COR-L47 (cell line): ENCODE results near the gene IFNL2.
A peak's percentile ranks its signal among the peaks of the same experiment; 100 is the strongest.
"Not testable (repeated sequence)": the region's sequence is repeated elsewhere in the genome, so short reads cannot be mapped to it uniquely, and the experiment has no call there.

ENCODE experiments used
- DNase-seq: peaks from one replicate; lab custom pipeline; 2025; lab: John Stamatoyannopoulos, UW

IFNL2 gene

DNA sequence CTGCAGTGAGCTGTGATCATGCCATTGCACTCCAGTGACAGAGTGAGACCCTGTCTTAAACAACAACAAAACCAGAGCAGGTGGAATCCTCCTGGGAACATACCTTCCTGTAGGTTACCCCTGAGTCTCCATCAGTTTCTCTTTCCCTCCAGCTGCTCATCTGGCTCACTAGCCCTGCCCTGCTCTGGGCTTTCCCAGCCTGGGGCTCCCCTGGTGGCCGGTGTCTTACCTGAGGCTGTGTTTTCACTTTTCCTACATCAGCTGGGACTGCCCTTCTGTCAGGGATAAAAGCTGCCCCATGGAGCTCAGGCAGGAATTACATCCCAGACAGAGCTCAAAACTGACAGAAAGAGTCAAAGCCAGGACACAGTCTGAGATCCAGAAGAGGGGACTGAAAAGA lies at the start of gene IFNL2:
Gene IFNL2, plus strand, starts transcription at position 312 of the 400 bp plus-strand sequence. CDS start 173 bp downstream, outside the sequence.
- not testable (repeated sequence) for DNase-seq

DNA sequence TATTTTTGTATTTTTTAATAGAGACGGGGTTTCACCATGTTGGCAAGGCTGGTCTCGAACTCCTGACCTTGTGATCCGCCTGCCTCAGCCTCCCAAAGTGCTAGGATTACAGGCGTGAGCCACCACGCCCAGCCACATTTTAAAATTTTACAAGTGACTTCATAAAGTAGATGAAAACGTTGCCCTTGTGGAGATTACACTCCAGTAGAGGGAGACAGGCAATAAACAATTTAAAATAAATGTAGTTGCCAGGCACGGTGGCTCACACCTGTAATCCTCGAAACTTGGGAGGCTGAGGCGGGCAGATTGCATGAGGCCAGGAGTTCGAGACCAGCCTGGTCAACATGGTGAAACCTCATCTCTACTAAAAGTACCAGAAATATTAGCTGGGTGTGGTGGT lies 49.1 kb upstream of the IFNL2 start:
- DNase-seq, result not testable (repeated sequence)

DNA sequence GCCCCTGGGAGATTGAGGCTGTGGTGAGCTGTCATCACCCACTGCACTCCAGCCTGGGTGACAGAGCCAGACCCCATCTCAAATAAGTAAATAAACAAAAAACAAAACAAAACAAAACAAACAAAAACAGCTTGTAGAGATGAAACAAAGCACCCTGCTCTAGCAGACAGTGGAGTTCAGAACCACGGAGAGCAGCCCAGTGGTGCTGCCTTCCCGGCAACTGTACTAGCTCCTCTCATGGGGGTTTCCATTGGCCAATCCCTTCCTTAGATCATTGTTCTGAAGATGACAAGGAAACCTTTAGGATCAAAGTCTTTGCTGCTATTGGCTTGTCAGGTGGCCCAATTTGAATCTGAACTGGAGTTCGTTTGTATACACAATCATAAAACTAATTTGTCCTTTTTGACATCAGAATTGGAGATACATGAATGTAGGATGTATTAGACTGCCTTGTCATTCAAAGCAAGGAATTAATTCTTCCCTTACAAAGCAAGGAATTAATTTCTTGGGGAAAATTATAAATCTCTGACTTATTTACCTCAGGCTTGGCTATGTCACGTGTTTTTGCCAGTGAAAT lies 44.4 kb upstream of the IFNL2 start:
- no peak for DNase-seq

DNA sequence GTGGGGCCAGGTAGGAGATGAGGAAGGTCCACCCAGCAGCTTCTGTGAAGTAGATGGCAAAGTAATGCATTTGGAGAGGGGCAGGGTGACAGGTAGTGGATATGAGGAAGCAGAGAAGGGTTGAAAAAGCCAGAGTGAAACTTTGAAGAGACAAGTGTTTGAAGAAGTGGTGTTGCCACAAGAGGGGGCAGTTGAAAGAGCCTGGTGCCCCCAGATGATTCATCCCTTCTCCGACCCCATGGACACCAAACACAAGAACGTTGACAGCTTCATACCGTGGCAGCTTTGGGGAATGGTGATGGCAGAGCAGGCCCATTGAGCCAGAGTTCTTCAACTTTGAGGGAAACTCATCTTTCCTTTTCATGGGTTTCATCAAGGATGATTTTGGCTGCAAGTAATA lies 43.3 kb upstream of the IFNL2 start:
- no peak for DNase-seq

DNA sequence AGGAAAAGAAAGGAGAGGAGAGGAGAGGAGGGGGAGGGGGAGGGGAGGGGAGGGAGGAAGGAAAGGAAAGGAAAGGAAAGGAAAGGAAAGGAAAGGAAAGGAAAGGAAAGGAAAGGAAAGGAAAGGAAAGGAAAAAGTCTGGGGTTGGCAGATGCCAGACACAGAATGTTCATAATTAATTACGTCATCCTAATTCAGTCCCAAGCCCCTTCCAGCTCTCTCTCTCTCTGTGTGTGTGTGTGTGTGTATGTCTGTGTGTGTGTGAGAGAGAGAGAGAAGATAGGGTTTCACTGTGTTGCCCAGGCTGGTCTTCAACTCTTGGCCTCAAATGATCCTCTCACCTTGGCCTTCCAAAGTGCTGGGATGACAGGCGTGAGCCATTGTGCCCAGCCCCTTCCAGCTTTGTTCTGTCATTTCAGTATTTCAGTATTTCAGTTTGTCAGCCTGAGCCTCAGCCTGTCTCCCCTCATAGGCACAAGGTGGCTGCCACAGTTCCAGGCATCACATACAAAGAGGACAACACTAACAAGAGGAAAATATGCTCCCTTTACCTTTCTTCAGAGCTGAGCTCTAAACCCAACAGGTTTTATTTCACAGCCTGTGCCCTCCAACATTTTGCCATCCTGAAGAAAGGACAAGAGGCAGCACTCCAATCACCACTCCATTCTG lies 38.0 kb upstream of the IFNL2 start:
- DNase-seq, result no peak

DNA sequence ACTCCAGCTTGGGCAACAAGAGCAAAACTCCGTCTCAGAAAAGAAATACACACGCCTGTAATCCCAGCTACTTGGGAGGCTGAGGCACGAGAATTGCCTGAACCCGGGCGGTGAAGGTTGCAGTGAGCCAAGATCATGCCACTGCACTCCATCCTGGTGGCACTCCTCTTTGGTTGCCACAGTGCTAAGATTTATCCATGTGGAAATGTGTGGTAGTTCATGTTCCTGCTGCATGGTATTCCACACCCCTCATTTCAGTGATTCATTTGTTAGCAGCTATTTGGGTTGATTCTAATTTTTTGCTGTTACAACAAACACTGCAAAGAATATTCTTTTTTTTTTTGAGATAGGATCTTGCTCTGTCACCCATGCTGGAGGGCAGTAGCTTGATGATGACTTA lies 35.5 kb upstream of the IFNL2 start:
- DNase-seq, result no peak

DNA sequence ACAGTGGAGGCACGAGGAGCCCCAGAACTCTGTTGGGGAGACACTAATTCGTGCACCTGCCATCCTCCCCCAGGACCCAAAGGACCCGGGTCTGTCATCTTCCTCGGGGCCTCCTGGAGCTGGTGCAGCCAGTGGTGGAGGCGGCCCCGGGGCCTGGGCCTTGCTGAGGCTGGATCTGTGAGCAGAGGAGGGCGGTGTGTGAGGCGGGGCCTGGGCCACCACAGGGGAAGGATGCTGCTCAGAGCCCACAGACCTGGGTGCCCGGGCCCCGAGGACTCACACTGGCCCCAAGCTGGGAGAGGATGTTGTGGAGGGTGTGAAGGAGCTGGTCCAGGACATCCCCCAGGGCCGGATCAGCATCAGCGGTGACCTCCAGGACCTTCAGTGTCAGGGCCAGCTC lies 31.7 kb upstream of the IFNL2 start:
- no peak for DNase-seq

DNA sequence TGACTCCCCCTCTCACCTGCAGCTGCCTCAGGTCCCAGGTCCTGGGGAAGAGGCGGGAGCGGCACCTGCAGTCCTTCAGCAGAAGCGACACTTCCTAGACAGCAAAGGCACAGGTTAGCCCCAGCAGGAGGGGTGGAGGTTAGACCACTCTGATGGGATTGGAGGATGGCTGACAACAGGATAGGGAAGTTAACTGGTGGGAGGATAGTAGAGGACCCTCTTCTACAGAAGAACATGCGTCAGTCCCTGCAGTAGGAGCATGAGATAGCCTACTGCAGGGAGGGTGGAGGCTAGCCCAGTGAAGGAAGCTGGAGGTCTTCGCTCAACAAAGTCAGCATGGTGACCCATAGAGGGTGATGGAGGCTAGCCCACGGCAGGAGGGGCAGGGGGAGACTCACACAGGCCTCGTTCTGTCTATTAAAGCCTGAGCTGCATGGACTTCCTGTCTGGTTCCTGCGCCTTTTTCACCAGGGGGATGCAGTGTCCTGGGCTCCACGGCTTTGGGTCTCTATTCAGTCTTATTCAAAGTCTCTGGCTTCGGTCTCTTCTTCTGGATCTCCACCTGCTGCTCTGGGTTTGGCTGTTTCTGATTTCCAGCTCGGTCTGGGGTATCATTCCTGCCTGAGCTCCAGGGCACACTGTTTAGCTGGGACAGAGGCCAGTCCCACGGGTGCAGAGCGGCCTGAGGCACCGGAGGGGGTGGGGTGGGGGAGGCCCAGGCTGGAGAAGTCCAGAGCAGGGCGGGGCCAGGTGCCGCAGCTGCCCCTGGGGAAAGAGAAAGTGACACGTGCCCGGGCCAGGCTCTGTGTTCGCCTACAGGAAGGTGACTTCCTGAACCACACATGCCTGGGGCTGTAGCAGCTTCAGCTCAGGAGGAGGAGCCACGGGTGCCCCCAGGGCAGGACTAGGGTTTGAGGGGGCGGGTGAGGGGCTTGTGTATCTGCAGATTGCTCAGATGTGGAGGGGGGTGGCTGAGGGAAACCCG lies 30.7 kb upstream of the IFNL2 start:
- peak; percentile 9 for DNase-seq

DNA sequence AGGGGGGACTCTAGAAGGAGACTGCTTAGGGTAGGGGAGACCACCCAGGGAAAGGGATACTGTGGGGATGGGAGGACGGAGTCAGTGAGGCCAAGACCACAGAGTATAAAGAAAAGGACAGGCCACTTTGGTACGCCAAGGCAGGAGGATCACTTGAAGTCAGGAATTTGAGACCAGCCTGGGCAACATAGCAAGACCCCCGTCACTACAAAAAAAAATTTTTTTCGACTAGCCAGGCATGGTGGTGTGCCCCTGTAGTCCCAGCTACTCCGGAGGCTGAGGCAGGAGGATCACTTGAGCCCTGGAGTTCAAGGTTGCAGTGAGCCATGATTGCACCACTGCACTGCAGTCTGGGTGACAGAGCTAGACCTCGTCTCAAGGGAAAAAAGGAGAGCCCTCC lies 30.0 kb upstream of the IFNL2 start:
- DNase-seq, result no peak

DNA sequence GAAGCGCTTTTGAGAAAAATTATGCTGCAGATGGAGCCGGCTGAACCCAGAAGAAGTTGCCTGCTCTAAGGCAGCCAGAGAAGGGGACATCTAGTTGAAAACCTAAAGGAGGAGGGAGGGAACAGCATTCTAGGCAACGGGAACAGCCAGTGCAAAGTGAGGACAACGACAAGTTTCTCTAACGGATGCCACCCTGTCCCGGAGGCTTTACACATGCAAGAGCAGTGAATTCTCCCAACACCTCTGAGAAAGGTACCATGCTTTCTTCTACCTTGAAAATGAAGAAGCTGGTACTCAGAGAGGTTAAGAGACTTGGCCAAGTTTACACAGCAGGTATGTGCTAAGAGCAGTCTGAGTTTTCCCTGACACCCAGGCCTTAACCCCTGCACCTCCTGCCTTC lies 29.3 kb upstream of the IFNL2 start:
- DNase-seq, result no peak

DNA sequence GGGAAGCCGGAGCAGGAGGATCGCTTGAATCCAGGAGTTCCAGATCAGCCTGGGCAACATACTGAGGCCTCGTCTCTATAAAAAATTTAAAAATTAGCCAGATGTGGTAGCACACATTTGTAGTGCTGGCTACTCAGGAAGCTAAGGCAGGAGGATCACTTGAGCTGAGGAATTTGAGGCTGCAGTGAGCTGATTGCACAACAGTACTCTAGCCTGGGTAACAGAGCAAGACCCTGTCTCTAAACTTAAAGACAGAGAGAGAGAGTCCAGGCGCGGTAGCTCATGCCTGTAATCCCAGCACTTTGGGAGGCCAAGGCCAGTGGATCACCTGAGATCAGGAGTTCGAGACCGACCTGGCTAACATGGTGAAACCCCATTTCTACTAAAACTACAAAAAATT lies 27.8 kb upstream of the IFNL2 start:
- DNase-seq, result no peak

DNA sequence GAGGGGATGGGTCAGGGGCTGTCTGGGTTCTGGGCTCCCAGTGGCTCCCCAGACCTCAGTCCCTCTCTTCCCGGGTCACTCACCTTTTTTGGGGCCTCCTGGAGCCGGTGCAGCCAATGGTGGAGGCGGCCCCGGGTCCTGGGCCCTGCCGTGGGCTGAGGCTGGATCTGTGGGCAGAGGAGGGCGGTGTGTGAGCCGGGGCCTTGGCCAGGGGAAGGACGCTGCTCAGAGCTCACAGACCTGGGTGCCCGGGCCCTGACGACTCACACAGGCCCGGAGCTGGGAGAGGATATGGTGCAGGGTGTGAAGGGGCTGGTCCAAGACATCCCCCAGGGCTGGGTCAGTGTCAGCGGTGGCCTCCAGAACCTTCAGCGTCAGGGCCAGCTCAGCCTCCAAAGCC lies 24.5 kb upstream of the IFNL2 start:
- not testable (repeated sequence) for DNase-seq

DNA sequence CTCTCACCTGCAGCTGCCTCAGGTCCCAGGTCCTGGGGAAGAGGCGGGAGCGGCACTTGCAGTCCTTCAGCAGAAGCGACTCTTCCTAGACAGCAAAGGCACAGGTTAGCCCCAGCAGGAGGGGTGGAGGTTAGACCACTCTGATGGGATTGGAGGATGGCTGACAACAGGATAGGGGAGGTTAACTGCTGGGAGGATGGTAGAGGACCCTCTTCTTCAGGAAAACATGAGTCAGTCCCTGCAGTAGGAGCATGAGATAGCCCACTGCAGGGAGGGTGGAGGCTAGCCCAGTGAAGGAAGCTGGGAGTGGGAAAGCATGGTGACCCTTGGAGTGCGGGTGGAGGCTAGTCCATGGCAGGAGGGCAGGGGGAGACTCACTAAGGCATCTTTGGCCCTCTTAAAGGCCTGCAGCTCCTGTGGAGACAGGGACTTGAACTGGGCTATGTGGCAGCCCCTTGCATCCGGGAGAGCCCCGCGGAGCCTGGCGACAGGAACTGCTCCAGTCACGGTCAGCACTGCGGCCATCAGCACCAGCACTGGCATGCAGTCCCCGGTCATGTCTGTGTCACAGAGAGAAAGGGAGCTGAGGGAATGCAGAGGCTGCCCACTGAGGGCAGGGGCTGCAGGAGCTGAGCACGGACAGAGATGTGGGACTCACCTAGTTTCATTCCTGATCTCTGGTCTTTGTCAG lies 23.6 kb upstream of the IFNL2 start, which contains the start of gene IFNL3:
Gene IFNL3, minus strand, starts transcription at position 597 of the 691 bp plus-strand sequence. Its CDS starts 39 bp downstream, at position 558.
- DNase-seq, result not testable (repeated sequence)

DNA sequence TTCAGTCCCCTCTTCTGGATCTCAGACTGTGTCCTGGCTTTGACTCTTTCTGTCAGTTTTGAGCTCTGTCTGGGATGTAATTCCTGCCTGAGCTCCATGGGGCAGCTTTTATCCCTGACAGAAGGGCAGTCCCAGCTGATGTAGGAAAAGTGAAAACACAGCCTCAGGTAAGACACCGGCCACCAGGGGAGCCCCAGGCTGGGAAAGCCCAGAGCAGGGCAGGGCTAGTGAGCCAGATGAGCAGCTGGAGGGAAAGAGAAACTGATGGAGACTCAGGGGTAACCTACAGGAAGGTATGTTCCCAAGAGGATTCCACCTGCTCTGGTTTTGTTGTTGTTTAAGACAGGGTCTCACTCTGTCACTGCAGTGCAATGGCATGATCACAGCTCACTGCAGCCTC lies 23.0 kb upstream of the IFNL2 start:
- DNase-seq, result not testable (repeated sequence)

DNA sequence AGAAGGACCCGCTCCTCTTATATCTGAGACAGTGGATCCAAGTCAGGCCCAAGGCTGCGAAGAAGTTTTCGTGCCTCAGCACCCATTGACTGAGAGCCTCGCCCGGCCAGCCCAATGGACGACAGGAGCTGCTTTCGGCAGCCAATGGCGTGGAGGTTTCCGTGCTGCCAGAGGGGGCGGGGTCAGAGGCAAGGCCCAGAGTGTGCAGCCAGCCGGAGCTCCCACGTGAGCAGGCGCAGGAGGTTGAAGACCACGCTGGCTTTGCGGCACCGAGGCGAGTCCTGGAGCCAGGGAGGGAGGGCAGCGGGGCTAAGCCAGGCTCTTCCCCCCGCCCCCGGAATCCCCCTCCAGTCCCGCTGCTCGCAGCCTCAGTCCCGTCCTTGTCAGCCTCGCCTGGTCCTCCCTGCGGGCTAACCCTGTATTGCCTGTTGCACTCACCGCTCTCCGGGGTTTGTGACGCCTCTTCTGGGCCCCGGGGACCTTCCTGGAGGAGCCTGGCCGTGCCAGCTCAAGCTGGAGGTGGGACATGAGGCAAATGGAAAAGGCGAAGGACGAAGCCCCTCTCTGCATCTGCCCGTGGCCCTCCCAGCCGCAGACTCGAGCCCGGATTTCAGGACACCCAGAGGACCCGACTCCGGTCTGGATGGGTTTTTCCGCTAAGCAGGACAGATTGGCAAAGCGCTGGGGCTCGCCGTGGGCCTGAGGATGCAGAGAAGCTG lies 21.1 kb upstream of the IFNL2 start:
- DNase-seq, result no peak

DNA sequence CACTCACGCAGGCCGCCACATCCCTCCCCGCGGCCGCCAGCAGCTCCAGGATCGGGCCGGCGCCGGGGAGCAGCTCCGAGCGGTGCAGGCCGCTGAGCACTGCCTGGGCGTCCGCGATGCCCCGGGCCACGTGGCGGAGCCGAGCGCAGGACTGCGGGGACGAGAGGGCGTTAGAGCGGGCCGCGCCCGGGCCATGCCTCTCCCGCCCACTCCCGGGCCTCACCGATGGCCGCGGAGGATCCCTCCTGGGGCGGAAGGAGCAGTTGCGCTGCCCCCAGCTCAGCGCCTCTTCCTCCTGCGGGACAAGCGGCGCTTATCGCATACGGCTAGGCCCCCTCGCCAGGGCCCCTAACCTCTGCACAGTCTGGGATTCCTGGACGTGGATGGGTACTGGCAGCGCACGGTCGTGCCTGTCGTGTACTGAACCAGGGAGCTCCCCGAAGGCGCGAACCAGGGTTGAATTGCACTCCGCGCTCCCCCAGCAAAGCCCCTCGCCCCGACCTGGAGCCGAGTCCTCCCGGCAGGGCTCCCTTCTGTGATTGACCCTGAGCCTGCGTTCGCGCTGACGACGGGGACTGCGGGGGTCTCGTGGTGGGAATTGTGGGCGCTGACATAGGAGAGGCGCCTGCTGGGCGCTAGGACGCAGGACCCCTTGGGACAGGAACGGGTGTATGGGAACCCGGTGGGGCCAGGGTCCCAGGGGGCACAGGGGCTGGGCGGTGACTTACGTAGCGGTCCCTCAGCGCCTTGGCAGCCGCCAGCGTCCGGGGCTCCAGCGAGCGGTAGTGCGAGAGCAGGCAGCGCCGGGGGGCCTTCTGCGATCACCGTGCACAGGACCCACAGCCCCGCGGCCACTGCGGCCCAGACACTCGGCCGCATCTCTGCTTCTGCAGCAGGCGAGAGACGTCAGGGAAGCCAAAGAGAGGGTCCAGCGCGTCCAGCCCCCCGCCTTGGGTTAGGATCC lies 20.2 kb upstream of the IFNL2 start:
- no peak for DNase-seq

DNA sequence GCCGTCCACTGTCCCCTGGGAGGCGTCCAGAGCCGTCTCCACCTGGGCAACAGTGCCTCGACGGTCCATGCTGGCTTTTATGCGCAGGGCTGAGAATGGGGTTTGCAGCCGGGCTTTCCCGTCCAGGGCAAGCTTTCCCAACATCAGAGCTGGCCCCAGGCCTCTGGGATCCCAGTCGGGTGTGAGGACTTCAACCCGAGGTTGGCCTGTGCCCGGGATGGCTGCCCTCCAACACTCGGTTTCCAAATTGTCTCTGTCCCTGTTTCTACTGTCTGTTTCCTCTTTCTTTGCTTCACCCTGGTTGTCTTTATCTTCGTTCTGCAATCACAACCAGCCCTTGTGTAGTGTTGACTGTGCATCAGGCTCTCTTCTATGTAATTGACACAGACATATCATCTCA lies 19.4 kb upstream of the IFNL2 start, which contains the start of gene IFNL4:
Gene IFNL4, minus strand, starts transcription at position 51 of the 400 bp plus-strand sequence.
- no peak for DNase-seq

DNA sequence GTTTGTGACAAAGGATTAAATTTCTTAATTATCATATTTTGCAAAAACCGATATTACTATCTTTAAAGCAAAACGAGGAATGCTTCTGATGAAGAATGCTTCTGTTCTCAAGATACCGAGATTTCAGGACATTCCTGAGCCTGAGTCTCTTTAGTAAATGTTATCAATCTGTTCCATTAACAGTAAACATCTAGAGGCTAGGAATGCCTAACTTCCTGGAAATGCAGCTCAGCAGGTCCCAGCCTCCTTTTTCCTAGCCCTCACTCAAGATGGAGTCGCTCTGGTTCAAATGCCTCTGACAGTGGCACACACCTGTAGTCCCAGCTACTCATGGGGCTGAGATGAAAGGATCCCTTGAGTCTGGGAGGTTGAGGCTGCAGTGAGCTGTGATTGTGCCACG lies 17.1 kb upstream of the IFNL2 start:
- no peak for DNase-seq

DNA sequence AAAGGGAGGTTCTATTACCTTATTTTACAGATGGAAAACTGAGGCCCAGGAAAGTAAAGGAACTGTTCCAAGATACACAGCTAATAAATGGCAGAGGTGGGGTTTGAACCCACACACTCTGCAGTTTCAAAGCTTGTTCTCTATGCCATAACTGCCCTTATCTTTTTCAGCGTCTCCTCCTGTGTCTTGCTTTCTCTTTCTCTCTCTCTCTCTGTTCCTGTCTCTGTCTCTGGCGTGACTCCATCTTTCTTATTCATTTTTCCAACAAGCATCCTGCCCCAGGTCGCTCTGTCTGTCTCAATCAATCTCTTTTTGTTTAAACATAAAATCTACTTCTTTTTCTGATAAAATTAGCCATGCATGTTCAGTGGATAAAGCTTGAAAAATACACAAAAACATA lies 16.4 kb upstream of the IFNL2 start:
- DNase-seq, result no peak

DNA sequence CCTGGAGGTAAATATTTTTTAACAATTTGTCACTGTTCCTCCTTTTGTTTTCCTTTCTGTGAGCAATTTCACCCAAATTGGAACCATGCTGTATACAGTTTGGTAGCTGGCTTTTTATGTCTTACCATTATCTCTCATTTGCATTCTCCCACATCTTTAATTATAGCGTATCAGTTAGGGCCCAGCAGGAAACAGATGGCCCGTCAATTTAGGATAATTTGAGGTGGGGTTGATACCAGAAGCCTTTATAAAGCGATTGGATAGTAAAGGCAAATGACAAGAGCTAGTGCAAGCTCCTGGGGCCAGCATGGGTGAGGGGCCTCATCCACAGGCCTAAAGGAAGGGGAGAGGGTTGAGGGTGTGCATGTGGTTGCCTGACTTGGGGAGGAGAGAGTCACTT lies 15.7 kb upstream of the IFNL2 start:
- DNase-seq, result no peak
